ENCODE results near the gene SUGCT.

DNA sequence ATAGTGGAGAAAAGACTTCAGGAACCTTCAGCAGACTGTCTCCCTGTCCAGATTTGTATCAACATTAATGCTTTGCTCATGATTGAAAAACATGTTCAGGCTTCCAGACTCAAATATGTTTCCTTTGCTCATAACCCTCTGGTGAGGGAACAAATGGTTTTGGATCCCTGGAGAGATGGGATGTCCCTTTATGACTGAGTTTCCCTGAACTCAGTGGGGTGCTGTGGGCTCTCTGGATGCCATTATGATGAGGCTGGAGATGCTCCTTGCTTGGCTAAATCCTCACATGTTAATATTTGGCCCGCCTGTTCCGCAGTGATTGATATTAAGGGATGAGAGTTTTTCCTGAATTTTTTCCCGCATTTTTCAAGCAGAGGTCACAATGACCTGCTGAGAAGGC is 749.4 kb downstream of the SUGCT start:
- TF ChIP-seq, protein P1, sequence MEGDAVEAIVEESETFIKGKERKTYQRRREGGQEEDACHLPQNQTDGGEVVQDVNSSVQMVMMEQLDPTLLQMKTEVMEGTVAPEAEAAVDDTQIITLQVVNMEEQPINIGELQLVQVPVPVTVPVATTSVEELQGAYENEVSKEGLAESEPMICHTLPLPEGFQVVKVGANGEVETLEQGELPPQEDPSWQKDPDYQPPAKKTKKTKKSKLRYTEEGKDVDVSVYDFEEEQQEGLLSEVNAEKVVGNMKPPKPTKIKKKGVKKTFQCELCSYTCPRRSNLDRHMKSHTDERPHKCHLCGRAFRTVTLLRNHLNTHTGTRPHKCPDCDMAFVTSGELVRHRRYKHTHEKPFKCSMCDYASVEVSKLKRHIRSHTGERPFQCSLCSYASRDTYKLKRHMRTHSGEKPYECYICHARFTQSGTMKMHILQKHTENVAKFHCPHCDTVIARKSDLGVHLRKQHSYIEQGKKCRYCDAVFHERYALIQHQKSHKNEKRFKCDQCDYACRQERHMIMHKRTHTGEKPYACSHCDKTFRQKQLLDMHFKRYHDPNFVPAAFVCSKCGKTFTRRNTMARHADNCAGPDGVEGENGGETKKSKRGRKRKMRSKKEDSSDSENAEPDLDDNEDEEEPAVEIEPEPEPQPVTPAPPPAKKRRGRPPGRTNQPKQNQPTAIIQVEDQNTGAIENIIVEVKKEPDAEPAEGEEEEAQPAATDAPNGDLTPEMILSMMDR (IDR thresholded peaks at IDR 0.05) = no peak
- TF ChIP-seq ZNF138 (CRISPR knock-in tag; conservative IDR thresholded peaks at IDR 0.05) (no peak), ZBTB21 (CRISPR knock-in tag; IDR thresholded peaks at IDR 0.05; ENCODE audit: borderline replicate concordance) (no peak), MYBL2 (CRISPR knock-in tag; IDR thresholded peaks at IDR 0.05) (no peak)
